HG02798 (cell line): Measurements from ENCODE around the gene SPIN1.
A peak's percentile ranks its signal among the peaks of the same experiment; 100 is the strongest.
"Not testable (repeated sequence)": the region's sequence is repeated elsewhere in the genome, so short reads cannot be mapped to it uniquely, and the experiment has no call there.

Experiments
- ATAC-seq: cut with Tn5 transposase; IDR thresholded peaks from one replicate; pipeline ENCODE4 v1.9.1; 2021; ENCODE audit warnings: mild to moderate bottlenecking; ENCODE audit not compliant: unreplicated experiment, poor library complexity

The SPIN1 gene

GRCh38 chr9:88388203-88388885 lies at the start of gene SPIN1:
Gene SPIN1 (plus strand): TSS chr9:88388444. CDS start chr9:88426540, 38,096 bp downstream.
- peak; percentile 88 for ATAC-seq

- no peak for ATAC-seq
Observed at GRCh38 chr9:88339317-88339716, 48.9 kb upstream of the SPIN1 start.

GRCh38 chr9:88342246-88342645 lies 46.0 kb upstream of the SPIN1 start:
- ATAC-seq = no peak

- ATAC-seq = no peak
Observed at GRCh38 chr9:88344013-88344412, 44.2 kb upstream of the SPIN1 start.

- ATAC-seq = not testable (repeated sequence)
Observed at GRCh38 chr9:88350354-88350753, 37.9 kb upstream of the SPIN1 start.

- no peak for ATAC-seq
Observed at GRCh38 chr9:88355166-88355565, 33.1 kb upstream of the SPIN1 start.

GRCh38 chr9:88357250-88357649 lies 31.0 kb upstream of the SPIN1 start:
- not testable (repeated sequence) for ATAC-seq

- ATAC-seq = no peak
Observed at GRCh38 chr9:88358723-88359122, 29.5 kb upstream of the SPIN1 start.

- no peak for ATAC-seq
Observed at GRCh38 chr9:88359974-88360373, 28.3 kb upstream of the SPIN1 start.

GRCh38 chr9:88362681-88363080 lies 25.6 kb upstream of the SPIN1 start:
- ATAC-seq = no peak

GRCh38 chr9:88363661-88364060 lies 24.6 kb upstream of the SPIN1 start:
- no peak for ATAC-seq

GRCh38 chr9:88364706-88365105 lies 23.5 kb upstream of the SPIN1 start:
- no peak for ATAC-seq

GRCh38 chr9:88370346-88370745 lies 17.9 kb upstream of the SPIN1 start:
- no peak for ATAC-seq

GRCh38 chr9:88372103-88372654 lies 16.1 kb upstream of the SPIN1 start:
- ATAC-seq = no peak

GRCh38 chr9:88373045-88373444 lies 15.2 kb upstream of the SPIN1 start:
- ATAC-seq = no peak

- ATAC-seq = no peak
Observed at GRCh38 chr9:88378317-88378716, 9.9 kb upstream of the SPIN1 start.

- ATAC-seq = no peak
Observed at GRCh38 chr9:88379352-88379751, 8.9 kb upstream of the SPIN1 start.

- no peak for ATAC-seq
Observed at GRCh38 chr9:88380118-88380517, 8.1 kb upstream of the SPIN1 start.

- ATAC-seq = not testable (repeated sequence)
Observed at GRCh38 chr9:88381322-88381721, 6.9 kb upstream of the SPIN1 start.

GRCh38 chr9:88383176-88383575 lies 5.1 kb upstream of the SPIN1 start:
- no peak for ATAC-seq

- ATAC-seq = not testable (repeated sequence)
Observed at GRCh38 chr9:88386137-88386536, 2.1 kb upstream of the SPIN1 start.

GRCh38 chr9:88387036-88387551 lies 1.1 kb upstream of the SPIN1 start:
- no peak for ATAC-seq
